Adipose tissue (tissue), 3 donors: ENCODE results near the gene COL23A1. TPM values are rescaled to one million over a fixed set of nuclear protein-coding genes. Genes with fewer than 3 reads are reported as not detected.
"Not testable (repeated sequence)": the region's sequence is repeated elsewhere in the genome, so short reads cannot be mapped to it uniquely, and the experiment has no call there.

Experiments used
- H3K27ac ChIP-seq: one replicate; pipeline ENCODE4 v1.5.1; 2013; ENCODE audit warnings: low read depth, low read length
- WGBS, 3 donors: extraction: QIAGEN DNeasy Blood & Tissue Kit; methylation state at CpG; one replicate each; pipeline ENCODE4 v1.1.7; 2013; 5-methylcytosine and 5-hydroxymethylcytosine counted together
- polyA plus RNA-seq, 3 donors: library from polyadenylated mRNA; stranded (reverse); fragments of 200-250 nt; gene quantifications; one replicate each; pipeline ENCODE4 v1.2.3, GENCODE V29; 2013
- donor health status: healthy with polysubstance abuse.
- donor health status: Bipolar disorder and iron deficiency.
- donor health status: healthy.

COL23A1 gene
- polyA plus RNA-seq, 3 donors, result 0.07 to 0.85 (median 0.45) TPM

DNA sequence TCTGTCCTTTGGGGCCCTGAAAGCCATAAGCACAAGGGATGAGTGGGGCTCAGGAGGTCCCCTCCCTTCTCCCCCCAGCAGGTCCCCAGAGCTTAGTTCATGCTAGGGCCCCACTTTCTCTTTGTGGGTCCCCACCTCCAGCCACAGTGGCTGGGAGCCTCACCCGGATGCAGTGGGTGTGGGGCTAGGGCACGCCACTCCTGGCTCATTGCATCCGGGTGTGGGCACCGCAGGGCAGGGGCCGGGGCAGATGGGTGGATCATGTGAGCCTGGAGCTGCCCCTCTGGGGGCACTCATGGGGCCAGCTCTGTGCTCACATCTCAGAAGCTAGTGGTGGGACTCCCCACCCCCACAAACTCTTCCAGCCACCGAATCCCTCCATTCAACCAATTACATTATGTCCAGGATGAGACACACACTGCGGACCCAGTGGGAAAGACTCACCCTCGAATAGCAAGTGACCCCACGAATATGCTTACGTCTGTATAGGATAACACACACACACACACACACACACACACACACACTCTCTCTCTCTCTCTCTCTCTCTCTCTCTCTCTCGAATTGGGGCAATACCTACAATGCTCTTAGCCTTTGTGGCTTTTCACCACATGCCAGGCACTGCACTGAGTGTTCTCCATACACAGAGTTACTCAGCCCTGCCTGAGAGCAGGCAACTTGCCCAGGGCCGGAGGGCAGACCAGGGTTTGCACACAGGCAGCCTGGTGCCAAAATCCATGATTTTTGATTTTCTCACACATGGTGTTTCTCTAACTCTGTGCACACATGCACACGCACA lies 340.8 kb downstream of the COL23A1 start:
- 67 to 73% (median 68%) methylated on average over 12 to 13 of the region's 13 CpGs for WGBS, 3 donors
- no peak overlapping the region for H3K27ac ChIP-seq

- no peak overlapping the region for H3K27ac ChIP-seq
- WGBS, 3 donors, result 86 to 87% (median 87%) methylated on average over 18 of the region's 18 CpGs
Measured at GRCh38 chr5:178248750-178249149, 341.4 kb downstream of the COL23A1 start.

DNA sequence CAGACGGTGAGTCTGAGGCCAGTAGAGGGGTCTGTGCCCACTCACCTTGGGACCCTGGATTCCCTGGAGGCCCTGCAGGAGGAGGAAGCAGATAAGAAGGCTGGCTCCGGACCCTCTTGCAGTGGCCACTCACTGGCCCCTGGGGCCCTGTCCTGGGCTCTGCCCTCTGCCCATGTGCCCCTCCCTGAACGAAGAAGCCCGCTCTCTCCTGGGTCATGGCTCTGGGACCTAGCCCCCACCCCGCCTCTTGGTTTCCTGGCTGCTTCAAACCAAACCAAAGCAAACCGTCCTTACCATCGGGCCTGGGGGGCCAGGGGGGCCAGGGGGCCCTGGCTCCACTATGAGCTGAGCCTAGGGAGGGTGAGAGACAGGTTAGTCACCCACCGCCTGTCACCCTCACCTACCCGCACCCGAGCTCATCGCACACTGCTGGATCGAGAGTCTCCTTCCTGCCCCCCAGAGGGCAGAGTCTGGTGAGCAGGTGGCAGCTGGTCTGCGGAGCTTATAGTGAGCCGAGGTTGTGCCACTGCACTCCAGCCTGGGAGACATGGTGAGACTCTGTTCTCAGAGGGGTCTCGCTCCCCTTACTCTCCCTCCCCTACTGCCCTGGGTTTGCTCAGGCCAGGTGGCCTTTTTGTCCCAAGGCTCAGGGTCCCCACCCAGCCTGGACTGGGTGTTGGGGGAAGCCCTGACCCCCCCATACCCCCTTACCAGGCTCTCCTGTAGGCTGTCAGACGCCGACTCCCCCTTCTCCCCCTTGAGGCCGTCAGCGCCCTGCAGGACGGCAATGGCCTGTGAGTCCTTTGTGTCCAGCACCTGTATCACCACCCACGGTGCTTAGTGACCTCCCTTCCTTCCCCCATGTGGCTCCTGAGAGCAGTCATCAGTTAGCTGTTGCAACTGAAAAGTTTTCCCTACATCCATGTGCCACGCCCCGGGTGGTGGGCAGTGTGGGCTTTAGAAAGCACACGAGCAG lies 342.4 kb downstream of the COL23A1 start:
- H3K27ac ChIP-seq, result no peak overlapping the region
- 58 to 77% (median 74%) methylated on average over 24 of the region's 24 CpGs for WGBS, 3 donors

DNA sequence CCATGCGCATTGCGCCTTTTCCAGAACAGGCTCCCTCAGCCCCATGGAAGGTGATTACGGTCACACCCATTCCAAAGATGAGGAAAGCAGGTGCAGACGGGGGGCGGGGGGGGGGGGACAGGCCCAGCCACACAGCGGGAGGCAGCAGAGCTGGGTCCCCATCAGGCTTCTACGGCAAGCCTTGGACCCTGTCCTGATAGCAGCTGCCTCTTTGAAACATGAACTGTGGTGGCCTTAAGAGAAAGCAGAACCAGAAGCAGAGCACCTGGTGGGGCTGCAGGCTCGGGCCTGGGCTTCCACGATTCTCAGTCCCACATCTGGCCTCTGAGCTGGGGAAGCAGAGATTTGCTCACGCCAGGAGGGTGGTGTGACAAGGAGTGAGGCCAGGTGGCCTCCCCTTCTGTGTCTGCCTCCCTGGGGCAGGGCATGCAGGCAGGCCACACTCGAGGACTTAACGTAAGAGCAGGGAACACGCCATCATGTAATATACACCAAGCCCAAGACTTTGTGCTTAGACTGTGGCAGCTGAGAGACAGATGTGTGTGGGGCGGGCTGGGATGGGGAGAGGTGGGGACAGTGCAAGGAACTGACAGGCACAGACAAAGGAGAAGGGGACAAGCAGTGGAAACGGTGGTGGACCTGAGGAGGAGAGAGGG lies 343.4 kb downstream of the COL23A1 start:
- H3K27ac ChIP-seq, result no peak overlapping the region
- 70 to 79% (median 78%) methylated on average over 15 of the region's 15 CpGs for WGBS, 3 donors

DNA sequence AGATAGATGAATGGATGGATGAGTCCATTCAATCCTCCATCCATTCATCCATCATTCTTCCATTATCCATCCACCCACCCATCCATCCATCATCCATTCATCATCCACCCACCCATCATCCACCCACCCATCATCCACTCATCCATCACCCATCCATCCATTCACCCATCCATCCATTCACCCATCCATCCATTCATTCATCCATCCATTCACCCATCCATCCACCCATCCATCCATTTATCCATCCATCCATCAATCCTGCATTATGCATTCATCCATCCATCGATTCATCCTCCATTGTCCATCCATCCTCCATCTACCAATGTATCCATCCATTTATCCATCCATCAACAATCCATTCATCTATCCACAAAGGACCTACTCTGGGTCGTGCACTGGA lies 344.8 kb downstream of the COL23A1 start:
- no peak overlapping the region for H3K27ac ChIP-seq
- 66 to 93% (median 80%) methylated on average over 2 of the region's 2 CpGs for WGBS, 3 donors

DNA sequence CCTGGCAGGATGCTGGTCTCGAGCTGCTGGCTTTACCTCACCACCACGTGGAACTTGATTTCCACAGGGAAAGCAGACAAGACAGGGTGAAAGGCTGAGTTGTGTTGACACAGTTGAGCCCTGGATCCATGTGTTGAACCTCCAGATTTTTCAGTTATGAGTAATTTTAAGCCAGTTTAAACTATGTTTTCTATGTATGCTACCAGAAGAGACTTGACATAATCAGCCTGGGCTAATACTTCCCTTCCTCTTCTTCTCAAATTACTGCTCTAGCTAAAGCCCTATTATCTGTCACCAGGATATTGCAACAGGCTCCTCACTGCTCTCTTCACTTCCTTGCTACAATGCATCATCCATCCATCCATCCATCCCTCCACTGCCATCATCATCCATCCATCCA lies 345.6 kb downstream of the COL23A1 start:
- 75 to 89% (median 87%) methylated on average over 2 of the region's 2 CpGs for WGBS, 3 donors
- H3K27ac ChIP-seq, result no peak overlapping the region

DNA sequence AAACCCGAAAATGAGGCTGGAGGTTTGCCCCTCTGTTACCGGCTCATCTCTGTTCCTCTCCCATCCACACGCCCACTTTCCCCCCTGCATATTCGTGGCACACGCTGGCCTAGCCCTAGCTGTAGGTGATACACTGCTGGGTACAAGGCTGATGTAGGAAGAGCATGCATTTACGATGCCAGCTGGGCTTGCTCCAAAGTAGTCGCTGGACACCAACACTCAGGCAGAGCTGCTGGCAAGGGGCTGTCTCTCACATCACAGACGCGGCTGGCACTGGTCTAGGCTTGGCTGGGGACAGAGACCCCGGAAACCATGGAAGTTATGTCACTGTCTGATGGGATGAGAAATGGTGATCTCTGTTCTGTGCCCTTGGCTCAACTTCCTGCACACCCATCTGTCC lies 347.8 kb downstream of the COL23A1 start:
- H3K27ac ChIP-seq, result no peak overlapping the region
- 76 to 82% (median 80%) methylated on average over 10 of the region's 10 CpGs for WGBS, 3 donors

DNA sequence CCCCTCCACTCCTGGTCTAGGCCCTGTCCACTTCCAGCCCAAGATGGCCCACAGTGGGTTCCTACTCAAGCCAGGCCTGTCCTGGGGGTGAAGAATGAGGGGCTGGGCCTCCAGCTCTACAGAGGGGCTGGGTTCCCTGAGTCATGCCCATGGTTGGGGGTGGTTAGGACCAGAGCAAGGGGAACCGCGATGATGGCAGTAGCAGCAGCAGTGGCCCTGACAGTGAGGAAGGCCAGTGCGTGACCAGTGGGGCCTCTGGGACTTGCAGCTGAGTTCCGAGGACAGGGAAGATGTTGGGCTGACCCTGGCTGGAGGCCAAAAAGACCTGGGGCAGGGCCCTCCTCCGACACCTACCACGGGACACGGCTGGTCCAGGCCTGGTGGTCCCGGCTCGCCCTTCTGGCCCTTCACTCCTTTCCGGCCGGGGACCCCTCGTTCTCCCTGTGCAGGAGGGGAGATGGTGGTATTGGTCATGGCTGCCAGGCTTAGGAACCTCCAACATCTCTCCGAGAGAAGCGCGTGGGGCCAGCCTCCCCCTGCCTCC lies 348.4 kb downstream of the COL23A1 start:
- no peak overlapping the region for H3K27ac ChIP-seq
- WGBS, 3 donors, result 68 to 86% (median 79%) methylated on average over 10 to 15 of the region's 15 CpGs

GRCh38 chr5:178241231-178241663 lies 348.9 kb downstream of the COL23A1 start:
- WGBS, 3 donors, result 38 to 73% (median 51%) methylated on average over 8 of the region's 8 CpGs
- H3K27ac ChIP-seq, result no peak overlapping the region

DNA sequence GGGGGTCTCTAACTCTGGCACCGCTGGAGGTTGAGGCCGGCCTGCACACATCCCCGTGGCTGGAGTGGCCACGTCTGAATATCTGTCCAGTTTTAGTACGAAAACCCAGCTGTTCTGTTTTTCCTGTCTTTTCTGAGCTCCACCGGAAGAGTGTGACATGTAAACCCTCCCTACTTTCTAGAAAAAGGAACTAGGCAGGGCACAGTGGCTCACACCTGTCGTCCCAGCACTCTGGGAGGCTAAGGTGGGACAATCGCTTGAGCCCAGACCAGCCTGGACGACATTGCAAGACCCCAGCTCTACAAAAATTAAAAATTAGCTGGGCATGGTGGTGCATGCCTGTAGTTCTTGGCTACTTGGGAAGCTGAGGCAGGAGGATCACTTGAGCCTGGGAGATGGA lies 349.4 kb downstream of the COL23A1 start:
- 45 to 80% (median 58%) methylated on average over 9 of the region's 9 CpGs for WGBS, 3 donors
- no peak overlapping the region for H3K27ac ChIP-seq

DNA sequence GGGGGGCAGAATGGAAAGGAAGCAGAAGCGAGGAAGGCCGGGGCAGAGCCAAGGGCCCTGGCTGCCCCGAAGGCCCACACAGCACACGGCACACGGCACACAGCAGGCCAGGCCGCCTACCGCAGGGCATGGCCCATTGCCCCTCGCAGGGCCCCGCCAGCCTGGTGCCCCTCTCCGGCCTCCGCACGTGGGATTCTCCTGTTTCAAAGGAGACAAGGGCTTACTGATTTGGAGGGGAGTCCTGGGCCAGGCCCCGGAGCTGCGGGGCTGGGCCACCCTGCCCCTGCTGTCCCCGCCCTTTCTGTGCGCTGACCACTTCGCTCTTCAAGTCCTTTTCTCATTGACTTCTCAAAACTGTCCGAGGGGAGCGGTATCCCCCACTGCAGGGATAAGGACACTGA lies 349.9 kb downstream of the COL23A1 start:
- H3K27ac ChIP-seq, result no peak overlapping the region
- 67 to 85% (median 70%) methylated on average over 14 to 19 of the region's 19 CpGs for WGBS, 3 donors

DNA sequence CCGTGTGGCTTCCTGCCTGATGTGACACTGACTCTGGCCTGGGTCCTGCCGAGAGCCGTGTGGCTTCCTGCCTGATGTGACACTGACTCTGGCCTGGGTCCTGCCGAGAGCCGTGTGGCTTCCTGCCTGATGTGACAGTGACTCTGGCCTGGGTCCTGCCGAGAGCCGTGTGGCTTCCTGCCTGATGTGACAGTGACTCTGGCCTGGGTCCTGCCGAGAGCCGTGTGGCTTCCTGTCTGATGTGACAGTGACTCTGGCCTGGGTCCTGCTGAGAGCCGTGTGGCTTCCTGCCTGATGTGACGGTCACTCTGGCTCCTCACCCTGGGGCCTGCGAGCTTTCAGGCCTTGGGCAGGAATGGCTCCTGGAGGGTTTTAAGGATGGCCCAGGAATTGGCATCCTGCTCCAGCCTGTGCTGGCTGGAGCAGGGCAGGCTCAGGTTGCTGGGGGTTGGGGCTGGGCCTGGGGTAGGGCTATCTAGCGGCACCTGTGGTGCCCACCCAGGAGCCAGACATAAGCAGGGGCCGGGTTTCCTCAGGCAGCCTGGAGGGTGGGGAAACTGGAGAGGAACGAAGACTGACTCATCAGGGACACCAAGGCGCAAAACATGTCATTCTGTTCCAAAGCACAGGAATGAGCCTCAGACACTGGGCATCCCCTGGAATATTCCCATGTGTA lies 350.4 kb downstream of the COL23A1 start:
- H3K27ac ChIP-seq, result not testable (repeated sequence)
- WGBS, 3 donors, result 35 to 69% (median 37%) methylated on average over 11 to 15 of the region's 16 CpGs

DNA sequence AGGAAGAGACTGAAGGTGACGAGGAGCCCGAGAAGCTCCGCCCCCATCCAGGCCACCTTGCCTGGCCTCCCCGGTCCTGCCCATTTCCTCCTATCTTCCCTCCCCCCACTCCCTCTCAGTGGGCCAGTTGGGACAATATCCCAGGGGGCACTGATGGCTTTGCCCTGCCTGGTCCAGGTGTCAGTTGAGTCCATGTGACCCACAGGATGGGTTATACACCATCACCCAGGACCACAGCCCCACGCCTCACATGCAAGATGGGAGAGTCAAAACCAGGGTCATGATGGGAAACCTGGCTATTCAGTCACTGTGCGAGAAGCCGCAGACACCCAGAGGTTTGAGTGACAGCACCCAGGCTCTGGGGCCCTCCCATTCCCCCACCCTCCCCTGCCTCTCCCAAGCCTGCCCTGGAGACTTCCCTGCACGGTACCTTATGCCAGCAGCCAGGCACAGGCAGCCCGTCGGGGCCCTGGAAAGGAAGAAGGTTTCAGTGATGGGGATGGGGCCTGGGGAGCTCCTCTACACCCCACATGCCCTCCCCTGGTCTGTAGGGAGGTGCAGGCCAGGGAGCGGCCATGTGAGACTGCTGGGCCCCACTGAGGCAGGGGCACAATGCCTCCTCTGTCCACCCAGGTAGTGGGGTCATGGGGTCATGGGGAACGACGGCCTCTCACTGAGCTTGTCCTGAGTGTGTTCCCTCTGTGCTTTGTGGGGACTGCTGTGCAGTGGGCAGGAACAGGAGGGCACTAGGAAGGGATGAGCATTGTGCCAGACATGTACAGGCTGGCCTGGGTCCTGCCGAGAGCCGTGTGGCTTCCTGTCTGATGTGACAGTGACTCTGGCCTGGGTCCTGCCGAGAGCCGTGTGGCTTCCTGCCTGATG lies 351.2 kb downstream of the COL23A1 start:
- WGBS, 3 donors, result 45 to 71% (median 53%) methylated on average over 17 of the region's 17 CpGs
- peak overlapping the region; percentile 62 for H3K27ac ChIP-seq

DNA sequence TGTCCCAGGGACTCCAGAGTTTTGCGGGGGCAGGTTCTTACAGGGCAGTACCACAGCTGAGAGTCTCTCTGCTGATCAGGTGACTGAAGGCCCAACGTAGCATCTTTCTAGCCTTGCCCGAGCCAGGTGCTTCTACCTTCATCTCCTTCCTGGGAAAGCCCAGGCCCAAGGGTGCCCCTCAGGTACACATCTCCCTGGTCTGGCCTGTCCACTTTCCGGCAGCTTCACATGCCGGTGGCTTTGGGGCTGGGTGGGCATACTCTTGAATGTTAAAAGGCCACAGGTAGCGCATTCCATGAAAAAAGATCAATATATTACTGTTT lies 351.9 kb downstream of the COL23A1 start:
- WGBS, 3 donors, result 92 to 93% (median 93%) methylated on average over 6 of the region's 6 CpGs
- H3K27ac ChIP-seq, result no peak overlapping the region

GRCh38 chr5:178237431-178238312 lies 352.5 kb downstream of the COL23A1 start:
- no peak overlapping the region for H3K27ac ChIP-seq
- 61 to 78% (median 63%) methylated on average over 13 of the region's 13 CpGs for whole genome bisulfite sequencing, 3 donors

GRCh38 chr5:178236679-178237078 lies 353.5 kb downstream of the COL23A1 start:
- no peak overlapping the region for H3K27ac ChIP-seq
- 22 to 33% (median 33%) methylated on average over 4 of the region's 4 CpGs for WGBS, 3 donors
